Ovary (tissue), 9 donors: Measurements from ENCODE around the gene HAUS3. TPM values are rescaled to one million over a fixed set of nuclear protein-coding genes. Genes with fewer than 3 reads are reported as not detected.
A peak's percentile ranks its signal among the peaks of the same experiment; 100 is the strongest.

Experiments
- DNase-seq, 5 donors: peaks; one replicate each; pipeline ENCODE4 v3.0.0-alpha.2; 2019 to 2020
- H3K27ac ChIP-seq, 2 donors: fragments of 200-600 bp; one replicate each; pipeline versions ENCODE4 v1.5.1 to v1.8.0; 2019 to 2022
- H3K27me3 ChIP-seq: fragments of 200-600 bp; one replicate; pipeline ENCODE4 v1.8.0; 2022
- H3K36me3 ChIP-seq: fragments of 200-600 bp; sonication (generic); one replicate; pipeline ENCODE4 v1.5.1; 2019
- H3K4me1 ChIP-seq: one replicate; pipeline ENCODE4 v1.8.1; 2013; ENCODE audit warnings: mild to moderate bottlenecking, moderate library complexity; ENCODE audit not compliant: insufficient read depth
- H3K4me3 ChIP-seq: fragments of 200-600 bp; sonication (generic); one replicate; pipeline ENCODE4 v1.5.1; 2017
- H3K9me3 ChIP-seq, 2 donors: fragments of 200-600 bp in 1 of 2; sonication (generic) in 1 of 2; one replicate each; pipeline versions ENCODE4 v1.5.1 to v1.8.1; 2013 to 2019; ENCODE audit warnings: mild to moderate bottlenecking in 1 of 2, moderate library complexity in 1 of 2
- EP300 ChIP-seq: sonication (generic); formaldehyde crosslinking; IDR thresholded peaks from one replicate; pipeline ENCODE4 v1.6.1; 2017; ENCODE audit warnings: antibody characterized with exemption
- POLR2A ChIP-seq: fragments of 450-650 bp; IDR thresholded peaks from one replicate; pipeline ENCODE4 v1.6.1; 2017; ENCODE audit warnings: antibody characterized with exemption, mild to moderate bottlenecking, moderate library complexity
- WGBS, 3 donors: extraction: QIAGEN DNeasy Blood & Tissue Kit in 1 of 3; methylation state at CpG; one replicate each; pipeline versions ENCODE4 v1.1.5 to v1.1.7; 2013 to 2017; 5-methylcytosine and 5-hydroxymethylcytosine counted together
- intact Hi-C, 4 donors: fragments of 100-400 bp; cut with DNase I; formaldehyde crosslinking; loops; one replicate each; pipeline versions ENCODE4 v1.11.0 to v1.15.1; 2022 to 2023
- polyA plus RNA-seq, 2 donors: library from polyadenylated mRNA; stranded (reverse); fragments of 200-250 nt in 1 of 2; fragments of 350-450 nt in 1 of 2; fragmentation: Illumina TruSeq in 1 of 2; extraction: RNeasy Lipid Tissue Mini Kit (QIAGEN cat#74804) in 1 of 2; gene quantifications; one replicate each; pipeline ENCODE4 v1.2.3, GENCODE V29; 2013 to 2014
- total RNA-seq, 7 donors: library from RNA; depleted of rRNA in 2 of 7; stranded (reverse); fragments of >200 nt in 2 of 7; fragmentation: NEBNext Ultra II Directional in 3 of 7; extraction: Animal tissue kit (Norgen Biotek cat#: 25700) in 3 of 7; gene quantifications; one replicate each; pipeline versions ENCODE4 v1.1.0 to v1.2.4, GENCODE V29; 2016 to 2023
- TF ChIP-seq, protein P1 (sequence below), 3 donors: fragments of 450-650 bp in 2 of 3; fragments of 200-600 bp in 1 of 3; IDR thresholded peaks; one replicate each; pipeline versions ENCODE4 v1.5.1 to v1.8.0; 2016 to 2022; ENCODE audit warnings: antibody characterized with exemption in 3 of 3, mild to moderate bottlenecking in 1 of 3
- donor health status: DM: no; HTN: no; CAD: no; lungs with moderate emphysema.
- donor health status: DM: no; HTN: no; CAD: no.
- donor health status: Bipolar disorder and iron deficiency.
- donor health status: DM: yes; HTN: yes; CAD: no.
- donor health status: DM: no; HTN: no; CAD: no.
- donor health status: DM: yes; HTN: yes; CAD: no.

The HAUS3 gene
- total and polyA plus RNA-seq, 9 donors, result 8.2 to 17.4 (median 12.5) TPM

- intact Hi-C loops, result loop anchor here in 2 of 4 donors (5.0 to 10.0 kb wide), 2 partner anchors 162 to 279 kb away; partner anchors contain the start of genes CFAP99 (in 1 of the 2), FAM193A (in 1 of the 2) and ZFYVE28 (in 1 of the 2)
- H3K36me3 ChIP-seq, result no peaks in the 10 kb centered on the region
- TF ChIP-seq, protein P1, sequence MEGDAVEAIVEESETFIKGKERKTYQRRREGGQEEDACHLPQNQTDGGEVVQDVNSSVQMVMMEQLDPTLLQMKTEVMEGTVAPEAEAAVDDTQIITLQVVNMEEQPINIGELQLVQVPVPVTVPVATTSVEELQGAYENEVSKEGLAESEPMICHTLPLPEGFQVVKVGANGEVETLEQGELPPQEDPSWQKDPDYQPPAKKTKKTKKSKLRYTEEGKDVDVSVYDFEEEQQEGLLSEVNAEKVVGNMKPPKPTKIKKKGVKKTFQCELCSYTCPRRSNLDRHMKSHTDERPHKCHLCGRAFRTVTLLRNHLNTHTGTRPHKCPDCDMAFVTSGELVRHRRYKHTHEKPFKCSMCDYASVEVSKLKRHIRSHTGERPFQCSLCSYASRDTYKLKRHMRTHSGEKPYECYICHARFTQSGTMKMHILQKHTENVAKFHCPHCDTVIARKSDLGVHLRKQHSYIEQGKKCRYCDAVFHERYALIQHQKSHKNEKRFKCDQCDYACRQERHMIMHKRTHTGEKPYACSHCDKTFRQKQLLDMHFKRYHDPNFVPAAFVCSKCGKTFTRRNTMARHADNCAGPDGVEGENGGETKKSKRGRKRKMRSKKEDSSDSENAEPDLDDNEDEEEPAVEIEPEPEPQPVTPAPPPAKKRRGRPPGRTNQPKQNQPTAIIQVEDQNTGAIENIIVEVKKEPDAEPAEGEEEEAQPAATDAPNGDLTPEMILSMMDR (IDR thresholded peaks at IDR 0.05), result no peak
- TF ChIP-seq EP300 (no peak), POLR2A (no peak)
- DNase-seq, result peak; percentile 39 to 81 (median 71)
- WGBS, 3 donors, result 9 to 21% (median 19%) methylated on average over 11 to 18 of the region's 18 CpGs
- H3K9me3 ChIP-seq, result no peaks in the 10 kb centered on the region
- H3K27ac ChIP-seq, result peak overlapping the region; percentile 58 to 71
- no peaks in the 10 kb centered on the region for H3K27me3 ChIP-seq
- peak overlapping the region; percentile 26 for H3K4me3 ChIP-seq
- H3K4me1 ChIP-seq, result peaks cover 21% of the 10 kb centered on the region
Measured at GRCh38 chr4:2255501-2256155, 13.7 kb upstream of the HAUS3 start.

- no peak overlapping the region for H3K4me3 ChIP-seq
- TF ChIP-seq POLR2A (no peak), EP300 (no peak)
- TF ChIP-seq, protein P1 (IDR thresholded peaks at IDR 0.05), result no peak
- no peaks in the 10 kb centered on the region for H3K36me3 ChIP-seq
- no peaks in the 10 kb centered on the region for H3K27me3 ChIP-seq
- H3K27ac ChIP-seq, result peak overlapping the region; percentile 40 to 71
- intact Hi-C loops, result loop anchor here in 2 of 4 donors (5.0 to 10.0 kb wide), 2 partner anchors 162 to 280 kb away; partner anchors contain the start of genes CFAP99 (in 1 of the 2), FAM193A (in 1 of the 2) and ZFYVE28 (in 1 of the 2)
- DNase-seq, result peak in 3 of 5 donors; percentile 7 to 26 (median 12)
- no peaks in the 10 kb centered on the region for H3K9me3 ChIP-seq
- peaks cover 17% of the 10 kb centered on the region for H3K4me1 ChIP-seq
- WGBS, 3 donors, result 76 to 83% (median 80%) methylated on average over 32 of the region's 32 CpGs
Measured at GRCh38 chr4:2254665-2255500, 13.0 kb upstream of the HAUS3 start.

DNA sequence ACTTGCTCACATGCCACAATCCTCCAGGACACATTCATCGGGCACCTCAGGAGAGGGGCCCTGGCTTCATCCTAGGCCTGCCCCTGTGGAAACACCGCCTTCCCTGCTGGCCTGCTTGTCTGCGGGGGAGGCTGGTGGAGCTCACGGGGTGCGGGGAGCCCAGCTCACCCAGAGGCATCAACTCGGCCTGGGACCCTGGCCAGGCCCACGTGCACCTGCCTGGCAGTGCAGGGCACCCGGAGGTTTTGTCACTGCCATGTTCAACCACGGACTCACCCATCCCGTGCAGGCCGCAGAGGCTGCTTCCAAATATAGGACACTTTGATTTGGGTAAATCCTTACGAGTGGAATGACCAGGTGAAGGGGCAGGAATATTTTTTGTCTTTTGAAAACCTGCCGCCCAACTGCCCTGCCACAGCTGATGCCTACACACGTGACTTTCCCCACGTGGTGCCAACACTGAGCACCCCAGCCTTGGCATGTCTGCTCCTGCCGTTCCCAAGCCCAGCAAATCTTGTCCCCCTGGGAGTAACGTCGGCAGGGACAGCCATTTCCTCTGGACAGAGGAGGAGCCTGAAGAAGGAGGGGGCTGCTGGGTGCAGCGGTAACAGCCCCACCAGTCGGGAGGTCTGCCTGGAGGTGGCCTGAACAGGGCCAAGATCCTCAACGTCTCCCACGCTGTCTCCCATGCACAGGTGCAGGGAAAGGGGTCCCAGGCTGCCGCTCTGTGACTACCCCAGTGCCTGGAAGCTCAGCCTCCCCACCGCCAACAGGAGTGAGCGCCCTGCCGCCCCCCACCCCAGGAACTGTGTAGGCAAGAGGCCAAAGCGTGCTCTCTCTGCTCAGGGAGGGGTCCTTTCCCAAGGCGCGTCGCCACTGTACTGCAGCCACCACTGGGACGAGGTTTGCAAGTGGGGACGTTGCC, 11.5 kb upstream of the HAUS3 start:
- 75 to 82% (median 75%) methylated on average over 32 of the region's 32 CpGs for WGBS, 3 donors
- intact Hi-C loops, result loop anchor here in 1 of 4 donors (10.0 kb wide), 1 partner anchor 281 kb away; the partner anchor contains the start of gene FAM193A
- TF ChIP-seq, protein P1 (IDR thresholded peaks at IDR 0.05), result no peak
- TF ChIP-seq POLR2A (no peak), EP300 (no peak)
- peaks cover 16% of the 10 kb centered on the region for H3K4me1 ChIP-seq
- H3K36me3 ChIP-seq, result no peaks in the 10 kb centered on the region
- H3K27me3 ChIP-seq, result no peaks in the 10 kb centered on the region
- DNase-seq, result peak in 3 of 5 donors; percentile 7 to 38 (median 29)
- no peak overlapping the region for H3K4me3 ChIP-seq
- no peak overlapping the region for H3K27ac ChIP-seq
- H3K9me3 ChIP-seq, result no peaks in the 10 kb centered on the region
